Spleen (tissue), 11 donors: ENCODE measurements around the gene SBNO1. TPM values are rescaled to one million over a fixed set of nuclear protein-coding genes. Genes with fewer than 3 reads are reported as not detected.

Source experiments
- DNase-seq: peaks from one replicate; pipeline ENCODE4 v3.0.0-alpha.2; 2020
- H3K27ac ChIP-seq, 8 donors: fragments of 200-600 bp; sonication (generic) in 7 of 8; 1 replicate in 4 of 8; 2 replicates in 4 of 8; pipeline versions ENCODE4 v1.5.0 to v1.8.0; 2016 to 2021; ENCODE audit warnings: inconsistent platforms in 4 of 8, mild to moderate bottlenecking in 4 of 8, moderate library complexity in 1 of 8
- H3K27me3 ChIP-seq, 7 donors: fragments of 200-600 bp; sonication (generic) in 6 of 7; replicated peaks in 1 of 7; 1 replicate in 4 of 7; 2 replicates in 3 of 7; pipeline versions ENCODE4 v1.5.0 to v1.8.0; 2016 to 2021; ENCODE audit warnings: inconsistent platforms in 3 of 7, mild to moderate bottlenecking in 1 of 7
- H3K36me3 ChIP-seq, 6 donors: fragments of 200-600 bp; sonication (generic) in 5 of 6; 1 replicate in 4 of 6; 2 replicates in 2 of 6; pipeline versions ENCODE4 v1.5.0 to v1.8.0; 2016 to 2021; ENCODE audit warnings: inconsistent platforms in 2 of 6
- H3K4me1 ChIP-seq, 6 donors: fragments of 200-600 bp; sonication (generic) in 5 of 6; 1 replicate in 3 of 6; 2 replicates in 3 of 6; pipeline versions ENCODE4 v1.5.0 to v1.8.0; 2016 to 2021; ENCODE audit warnings: inconsistent platforms in 3 of 6
- H3K4me3 ChIP-seq, 8 donors: fragments of 200-600 bp; sonication (generic) in 7 of 8; 1 replicate in 4 of 8; 2 replicates in 4 of 8; pipeline versions ENCODE4 v1.5.0 to v1.8.0; 2016 to 2021; ENCODE audit warnings: inconsistent platforms in 4 of 8, mild to moderate bottlenecking in 4 of 8, moderate library complexity in 2 of 8
- H3K9me3 ChIP-seq, 8 donors: fragments of 200-600 bp; sonication (generic) in 7 of 8; 1 replicate in 4 of 8; 2 replicates in 4 of 8; pipeline versions ENCODE4 v1.5.0 to v1.8.0; 2016 to 2021; ENCODE audit warnings: inconsistent platforms in 4 of 8
- CTCF ChIP-seq, 11 experiments: fragments of 200-600 bp in 7 of 11; fragments of 450-650 bp in 4 of 11; sonication (generic) in 4 of 11; IDR thresholded peaks in 8 of 11; conservative IDR thresholded peaks in 3 of 11; 1 replicate in 7 of 11; 2 replicates in 4 of 11; pipeline versions ENCODE4 v1.4.0 to v1.8.0; 2016 to 2021; ENCODE audit warnings: antibody characterized with exemption in 11 of 11, inconsistent platforms in 4 of 11, mild to moderate bottlenecking in 1 of 11
- POLR2A ChIP-seq, 3 donors: fragments of 450-650 bp; IDR thresholded peaks; one replicate each; pipeline ENCODE4 v1.5.1; 2017; ENCODE audit warnings: antibody characterized with exemption in 3 of 3, mild to moderate bottlenecking in 1 of 3
- POLR2AphosphoS5 ChIP-seq, 3 donors: sonication (generic); formaldehyde crosslinking; IDR thresholded peaks; one replicate each; pipeline ENCODE4 v1.5.1; 2017; ENCODE audit warnings: antibody characterized with exemption in 3 of 3
- WGBS, 5 donors: extraction: QIAGEN DNeasy Blood & Tissue Kit in 3 of 5; methylation state at CpG; one replicate each; pipeline versions ENCODE4 v1.1.5 to v1.1.7; 2013 to 2018; 5-methylcytosine and 5-hydroxymethylcytosine counted together
- intact Hi-C: fragments of 100-400 bp; cut with DNase I; formaldehyde crosslinking; loops from one replicate; pipeline ENCODE4 v1.15.0; 2023; ENCODE audit warnings: low total_unique reads
- polyA plus RNA-seq, 3 donors: library from polyadenylated mRNA; stranded (reverse); fragments of 200-250 nt; gene quantifications; one replicate each; pipeline ENCODE4 v1.2.1, GENCODE V29; 2013
- total RNA-seq, 7 donors: library from RNA; depleted of rRNA in 3 of 7; stranded (reverse); fragments of >200 nt in 3 of 7; fragmentation: NEBNext Ultra II Directional in 4 of 7; extraction: Animal tissue kit (Norgen Biotek cat#: 25700) in 4 of 7; gene quantifications; one replicate each; pipeline versions ENCODE4 v1.1.0 to v1.2.1, GENCODE V29; 2016 to 2021
- donor health status: healthy with polysubstance abuse.
- donor health status: DM: no; HTN: no; CAD: no; lungs with moderate emphysema.
- donor health status: DM: no; HTN: no; CAD: no.
- donor health status: Bipolar disorder and iron deficiency.
- donor health status: healthy.
- donor health status: DM: no; HTN: no; CAD: no.
- donor health status: DM: yes; HTN: yes; CAD: no.

The SBNO1 gene
- total and polyA plus RNA-seq, 10 donors = 4.1 to 35.0 (median 28.9) TPM

DNA sequence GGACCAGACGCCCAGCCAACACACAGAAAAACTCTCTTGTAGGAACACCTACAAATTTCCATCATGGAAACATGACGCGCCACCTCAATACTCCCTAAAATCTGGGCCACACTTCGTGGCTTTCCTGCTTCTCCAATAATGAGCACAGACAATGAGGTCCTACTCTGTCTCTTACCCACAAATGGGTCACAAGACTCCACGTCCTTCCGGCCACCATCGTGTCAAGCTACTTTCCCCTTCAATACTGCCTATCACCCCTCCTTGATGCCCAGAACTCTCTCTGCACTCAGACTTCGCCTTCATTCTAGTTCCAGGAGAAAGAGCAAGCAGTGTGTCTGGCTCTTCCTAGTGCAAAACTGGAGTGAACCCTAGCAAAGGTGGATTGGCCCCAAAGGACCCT is 28.1 kb downstream of the SBNO1 start:
- peak overlapping the region in 1 of 8 donors; percentile 7 for H3K27ac ChIP-seq
- TF ChIP-seq POLR2A (IDR thresholded peaks at IDR 0.05) = no peak
- TF ChIP-seq CTCF (IDR thresholded peaks at IDR 0.05 in 8 of 11, conservative IDR thresholded peaks at IDR 0.05 in 3 of 11) = no peak
- TF ChIP-seq POLR2AphosphoS5 (IDR thresholded peaks at IDR 0.05) = no peak
- peaks cover 0 to 100% (median 68%) of the 10 kb centered on the region in 6 donors for H3K36me3 ChIP-seq
- WGBS, 5 donors = 86 to 90% (median 90%) methylated on average over 8 of the region's 8 CpGs
- intact Hi-C loops = no loop called here
- no peaks in the 10 kb centered on the region for H3K9me3 ChIP-seq
- DNase-seq = no peak
- no peaks in the 10 kb centered on the region for H3K27me3 ChIP-seq
- H3K4me1 ChIP-seq = peaks cover 0 to 10% (median 0%) of the 10 kb centered on the region in 6 donors
- H3K4me3 ChIP-seq = no peak overlapping the region

- H3K36me3 ChIP-seq = peaks cover 0 to 100% (median 72%) of the 10 kb centered on the region in 6 donors
- WGBS, 5 donors = 89 to 95% (median 93%) methylated on average over 3 of the region's 3 CpGs
- TF ChIP-seq CTCF (IDR thresholded peaks at IDR 0.05 in 8 of 11, conservative IDR thresholded peaks at IDR 0.05 in 3 of 11) (no peak), POLR2A (IDR thresholded peaks at IDR 0.05) (no peak), POLR2AphosphoS5 (IDR thresholded peaks at IDR 0.05) (no peak)
- H3K4me3 ChIP-seq = no peak overlapping the region
- no peak for DNase-seq
- H3K27ac ChIP-seq = no peak overlapping the region
- peaks cover 0 to 10% (median 0%) of the 10 kb centered on the region in 6 donors for H3K4me1 ChIP-seq
- intact Hi-C loops = no loop called here
- no peaks in the 10 kb centered on the region for H3K27me3 ChIP-seq
- H3K9me3 ChIP-seq = no peaks in the 10 kb centered on the region
Measured at GRCh38 chr12:123335490-123335889, 29.2 kb downstream of the SBNO1 start.

GRCh38 chr12:123329799-123330198 is 34.8 kb downstream of the SBNO1 start:
- Histone ChIP-seq H3K27me3 (no peaks in the 10 kb centered on the region), H3K9me3 (no peaks in the 10 kb centered on the region), H3K36me3 (peaks cover 0 to 100% (median 92%) of the 10 kb centered on the region in 6 donors), H3K4me3 (no peak overlapping the region), H3K4me1 (no peaks in the 10 kb centered on the region), H3K27ac (no peak overlapping the region)
- no peak for TF ChIP-seq POLR2AphosphoS5 (IDR thresholded peaks at IDR 0.05)
- no peak for TF ChIP-seq POLR2A (IDR thresholded peaks at IDR 0.05)
- no peak for TF ChIP-seq CTCF (IDR thresholded peaks at IDR 0.05 in 8 of 11, conservative IDR thresholded peaks at IDR 0.05 in 3 of 11)
- DNase-seq = no peak
- intact Hi-C loops = no loop called here
- 95 to 100% (median 100%) methylated on average over 1 of the region's 1 CpG for WGBS, 5 donors

- WGBS, 5 donors = 95 to 99% (median 95%) methylated on average over 6 of the region's 6 CpGs
- no peak overlapping the region for H3K4me3 ChIP-seq
- H3K9me3 ChIP-seq = no peaks in the 10 kb centered on the region
- no peak for DNase-seq
- H3K27ac ChIP-seq = no peak overlapping the region
- intact Hi-C loops = no loop called here
- TF ChIP-seq CTCF (IDR thresholded peaks at IDR 0.05 in 8 of 11, conservative IDR thresholded peaks at IDR 0.05 in 3 of 11) (no peak), POLR2A (IDR thresholded peaks at IDR 0.05) (no peak), POLR2AphosphoS5 (IDR thresholded peaks at IDR 0.05) (no peak)
- no peaks in the 10 kb centered on the region for H3K4me1 ChIP-seq
- no peaks in the 10 kb centered on the region for H3K27me3 ChIP-seq
- peaks cover 0 to 100% (median 99%) of the 10 kb centered on the region in 6 donors for H3K36me3 ChIP-seq
Measured at GRCh38 chr12:123319826-123320225, 44.8 kb downstream of the SBNO1 start.
